Stimulated activated CD8-positive, alpha-beta memory T cell treated with anti-CD3 and anti-CD28 coated beads, Interleukin-4, amount 100 ng/mL, for 1 hour (primary cell): ENCODE measurements around the gene SAMD10.
"Not testable (repeated sequence)": the region's sequence is repeated elsewhere in the genome, so short reads cannot be mapped to it uniquely, and the experiment has no call there.

Source experiments
- DNase-seq, 2 donors: peaks; one replicate each; pipeline ENCODE4 v3.0.0-alpha.2; 2020; ENCODE audit warnings: low read depth in 2 of 2, low spot score in 1 of 2

SAMD10 gene

DNA sequence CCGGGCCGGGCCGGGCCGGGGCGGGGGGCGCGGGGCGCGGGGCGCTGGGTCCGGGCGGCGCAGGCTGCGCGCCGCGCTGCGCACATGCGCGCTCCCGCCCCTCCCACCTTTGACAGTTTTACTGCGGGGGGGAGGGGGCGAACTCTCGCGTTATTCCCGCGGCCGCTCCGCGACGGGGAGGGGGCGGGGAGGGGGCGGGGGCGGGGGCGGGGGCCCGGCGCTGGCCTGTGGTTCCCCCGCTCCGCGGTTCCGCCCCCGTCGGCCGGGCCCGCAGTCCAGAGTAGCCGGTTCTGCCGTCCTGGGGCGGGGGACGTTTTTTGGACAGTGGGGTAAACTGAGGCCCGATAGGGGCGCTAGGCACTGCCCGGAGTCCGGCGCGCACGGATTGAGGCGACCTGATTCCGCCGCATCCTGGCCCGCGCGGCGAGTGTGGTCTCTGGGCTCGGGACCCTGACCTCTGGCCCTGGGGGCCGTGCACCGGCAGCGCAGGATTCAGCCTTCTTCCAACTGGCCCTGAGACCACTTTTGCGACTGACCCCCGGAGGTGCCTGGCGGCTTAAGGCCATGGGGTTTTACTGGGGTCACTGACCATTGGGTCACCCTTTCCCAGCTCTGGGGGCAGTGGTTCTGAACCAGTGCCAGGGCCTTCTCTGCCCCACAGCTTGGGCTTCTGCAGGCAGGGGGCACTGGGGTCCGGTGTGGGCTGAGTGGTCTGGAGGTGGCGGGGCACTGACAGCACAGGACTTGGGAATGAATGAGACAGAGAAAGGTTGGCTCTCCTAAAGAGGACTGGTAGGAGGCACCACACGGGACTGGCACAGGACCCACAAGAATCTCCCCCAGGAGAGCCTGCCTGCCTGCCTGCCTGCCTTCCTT lies 9.4 kb downstream of the SAMD10 start, which contains the start of gene ZNF512B:
TSS of gene ZNF512B (minus strand) at position 93 of the 876 bp plus-strand sequence. CDS start 1,980 bp downstream, outside the sequence.
- peak in 1 of 2 donors; percentile 25 for DNase-seq

GRCh38 chr20:63968928-63969760 lies 10.3 kb downstream of the SAMD10 start:
- no peak for DNase-seq

GRCh38 chr20:63968136-63968927 lies 11.1 kb downstream of the SAMD10 start:
- no peak for DNase-seq

- no peak for DNase-seq
These were observed 11.9 kb downstream of the SAMD10 start for GRCh38 chr20:63967330-63968135.

DNA sequence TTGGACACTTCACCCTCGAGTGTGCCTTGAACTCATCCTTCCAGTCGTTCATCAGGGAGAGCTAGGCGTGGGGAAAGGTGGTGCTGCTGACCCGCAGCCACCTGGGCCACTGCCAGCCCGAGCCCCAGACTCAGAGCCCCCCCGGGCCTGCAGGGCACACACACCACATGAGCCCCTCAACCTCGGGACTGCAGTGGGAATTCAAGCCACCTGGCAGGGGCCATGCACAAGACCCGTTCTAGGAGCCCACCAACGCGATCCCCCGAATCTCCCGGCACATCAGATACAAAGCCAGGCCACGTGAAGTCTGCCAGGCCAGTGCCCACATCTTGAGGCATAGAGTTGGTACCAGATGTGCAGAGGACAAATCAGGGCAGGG lies 12.5 kb downstream of the SAMD10 start:
- DNase-seq = no peak

DNA sequence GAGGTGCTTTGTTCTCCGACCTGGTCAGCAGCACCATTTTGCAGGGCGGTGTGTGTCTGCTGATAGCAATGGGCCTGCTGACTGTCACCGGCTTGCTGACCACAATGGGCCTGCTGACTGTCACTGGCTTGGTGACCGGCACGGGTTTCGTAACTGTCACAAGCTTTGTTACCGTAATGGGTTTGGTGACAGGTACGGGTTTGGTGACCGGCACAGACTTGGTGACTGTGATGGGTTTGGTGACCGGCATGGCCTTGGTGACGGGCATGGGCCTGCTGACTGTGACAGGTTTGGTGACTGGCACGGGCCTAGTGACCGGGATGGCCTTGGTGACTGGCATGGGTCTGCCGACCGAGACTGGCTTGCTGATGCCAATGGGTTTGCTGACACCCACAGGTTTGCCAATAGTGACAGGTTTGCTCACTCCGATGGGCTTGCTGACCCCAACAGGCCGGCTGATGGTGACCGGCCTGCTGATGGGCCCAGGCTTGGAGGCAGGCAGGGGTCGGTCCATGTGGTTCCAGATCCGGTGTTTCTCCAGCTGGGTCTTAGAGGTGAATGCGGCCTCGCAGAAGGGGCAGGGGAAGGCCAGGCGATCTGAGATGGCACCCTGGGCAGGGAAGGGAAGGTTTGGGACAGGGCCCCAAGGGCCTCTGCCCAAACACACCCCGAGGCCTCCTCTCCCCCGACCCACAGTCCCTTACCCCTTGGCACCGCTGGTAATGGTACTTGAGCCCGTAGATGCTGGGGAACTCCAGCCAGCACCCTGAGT lies 13.1 kb downstream of the SAMD10 start:
- DNase-seq = no peak

DNA sequence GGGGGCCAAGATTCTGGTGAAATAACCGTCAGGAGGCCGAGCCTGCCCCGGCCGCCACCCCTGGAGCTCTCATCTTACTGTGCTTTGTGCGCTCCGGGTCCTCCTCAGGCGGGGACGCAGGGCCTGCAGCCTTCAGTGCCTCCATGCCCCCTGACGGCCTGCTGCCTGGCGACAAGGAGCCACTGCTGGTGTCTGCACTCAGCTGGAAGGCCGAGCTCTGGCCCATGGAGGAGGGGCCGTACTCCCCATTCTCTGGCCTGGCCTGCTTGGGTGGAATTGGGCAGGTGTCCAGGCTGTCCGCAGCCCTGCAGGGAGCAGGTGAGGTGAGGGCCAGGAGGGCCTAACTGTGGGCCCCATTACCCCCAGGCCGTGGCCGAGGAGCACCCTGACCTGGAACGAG lies 15.0 kb downstream of the SAMD10 start:
- DNase-seq = no peak

GRCh38 chr20:63963784-63964301 lies 15.6 kb downstream of the SAMD10 start:
- DNase-seq = no peak

GRCh38 chr20:63963348-63963741 lies 16.1 kb downstream of the SAMD10 start:
- DNase-seq = no peak

DNA sequence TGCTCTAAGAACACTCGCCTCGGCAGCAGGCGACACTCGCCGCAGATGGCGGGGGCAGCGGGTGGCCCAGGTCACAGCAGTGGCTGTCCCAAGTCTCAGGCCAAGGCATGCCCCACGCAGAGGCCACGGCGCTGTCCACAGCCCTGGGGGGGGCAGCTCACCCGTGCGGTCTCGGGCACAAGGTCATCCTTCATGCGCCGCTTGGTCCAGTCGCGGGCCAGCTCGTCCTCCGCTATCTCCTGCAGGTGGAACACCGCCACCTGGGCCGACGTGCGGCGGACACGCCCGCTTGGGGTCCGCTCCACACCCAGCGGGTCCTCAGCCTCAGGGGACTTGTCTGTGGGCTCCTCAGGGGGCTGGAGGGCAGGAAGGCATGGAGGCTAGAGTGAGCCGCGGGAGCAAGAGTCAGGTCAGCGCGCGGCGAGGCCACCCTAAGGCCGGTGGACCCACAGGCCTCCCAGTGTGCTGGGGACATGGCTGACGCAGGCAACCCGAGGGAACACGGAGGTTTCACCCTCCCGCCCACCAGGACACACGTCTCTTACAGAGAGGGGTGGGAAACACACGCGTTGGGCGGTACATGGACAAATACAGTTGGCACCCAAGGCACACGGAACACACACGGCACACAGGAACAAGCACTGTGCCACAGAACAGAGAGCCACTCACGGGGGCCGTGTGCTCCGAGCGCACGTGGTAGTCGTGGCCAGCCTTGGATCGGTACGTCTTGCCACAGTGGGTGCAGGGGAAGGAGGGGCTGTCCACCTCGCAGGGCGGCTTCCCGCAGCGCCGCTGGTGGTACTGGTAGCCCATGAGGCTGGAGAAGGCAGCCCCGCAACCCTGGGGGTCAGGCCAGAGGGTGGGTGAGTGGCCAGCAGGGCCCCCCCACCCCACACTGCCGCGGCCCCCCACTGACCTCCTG lies 16.8 kb downstream of the SAMD10 start:
- DNase-seq = no peak

DNA sequence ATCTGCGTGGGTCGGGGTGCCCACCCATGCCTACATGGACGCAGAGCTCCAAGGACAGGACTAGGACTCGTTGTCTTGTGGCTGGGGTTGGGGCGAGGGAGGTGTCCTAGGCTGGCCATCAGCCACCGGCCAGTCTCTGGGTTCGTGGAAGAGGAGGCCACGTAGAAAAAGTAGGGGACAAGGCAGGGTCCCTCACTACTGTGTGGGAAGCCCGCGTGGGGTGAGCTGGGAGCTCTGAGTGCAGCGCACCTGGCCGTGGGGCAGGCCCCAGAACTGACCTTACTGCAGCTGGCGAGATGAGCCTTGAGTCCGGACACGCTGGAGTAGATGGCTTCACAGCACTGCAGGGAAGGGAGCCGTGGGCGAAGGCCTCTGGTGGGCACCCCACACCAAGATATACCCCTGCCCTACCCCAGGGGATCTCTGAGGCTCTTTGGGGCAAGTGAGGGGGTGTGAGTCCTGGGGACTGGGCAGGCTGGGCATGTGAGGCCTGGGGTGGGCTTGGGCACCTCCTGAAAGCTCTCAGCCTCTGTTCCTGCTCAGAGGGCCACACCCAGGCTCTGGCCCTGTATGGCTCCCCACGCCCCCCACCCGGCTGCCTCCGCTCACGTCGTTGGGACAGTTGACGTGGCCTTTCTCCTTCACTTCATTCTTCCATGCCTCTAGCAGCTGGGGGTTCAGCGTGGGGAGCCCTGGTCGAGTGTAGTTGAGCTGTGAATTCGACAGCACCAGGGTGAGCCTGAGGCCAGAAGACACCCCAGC lies 17.6 kb downstream of the SAMD10 start:
- no peak for DNase-seq

DNA sequence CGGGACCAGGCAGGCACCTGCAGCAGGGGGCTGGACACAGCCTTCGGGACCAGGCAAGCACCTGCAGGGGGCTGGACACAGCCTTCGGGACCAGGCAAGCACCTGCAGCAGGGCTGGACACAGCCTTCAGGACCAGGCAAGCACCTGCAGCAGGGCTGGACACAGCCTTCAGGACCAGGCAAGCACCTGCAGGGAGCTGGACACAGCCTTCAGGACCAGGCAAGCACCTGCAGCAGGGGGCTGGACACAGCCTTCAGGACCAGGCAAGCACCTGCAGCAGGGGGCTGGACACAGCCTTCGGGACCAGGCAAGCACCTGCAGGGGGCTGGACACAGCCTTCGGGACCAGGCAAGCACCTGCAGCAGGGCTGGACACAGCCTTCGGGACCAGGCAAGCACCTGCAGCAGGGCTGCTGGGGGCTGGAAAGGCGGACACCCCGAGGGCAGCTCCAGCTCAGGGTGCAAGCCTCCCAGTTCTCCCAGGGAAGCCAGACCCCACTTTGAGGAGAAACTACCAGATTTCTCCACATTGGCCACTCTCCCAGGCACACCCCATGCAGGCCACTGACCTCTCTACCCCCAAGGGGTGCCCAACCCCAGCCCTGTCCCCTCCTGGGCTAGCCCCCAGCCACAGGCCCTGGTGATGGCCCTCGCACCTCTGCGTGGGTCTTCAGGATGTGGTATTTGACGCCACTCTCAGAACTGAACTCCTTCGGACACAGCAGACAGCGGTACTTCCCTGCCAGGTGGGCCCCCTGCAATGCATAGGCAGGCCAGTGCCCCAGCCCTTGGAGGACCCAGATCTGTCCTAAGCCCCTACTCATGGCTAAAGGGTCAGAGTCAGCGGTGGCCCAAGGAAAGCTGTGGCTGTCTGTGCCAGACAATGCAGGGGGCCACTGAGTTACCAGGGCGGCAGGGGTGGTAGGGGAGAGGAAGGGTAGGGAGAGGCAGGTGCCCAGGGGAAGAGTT lies 18.5 kb downstream of the SAMD10 start:
- DNase-seq = not testable (repeated sequence)

DNA sequence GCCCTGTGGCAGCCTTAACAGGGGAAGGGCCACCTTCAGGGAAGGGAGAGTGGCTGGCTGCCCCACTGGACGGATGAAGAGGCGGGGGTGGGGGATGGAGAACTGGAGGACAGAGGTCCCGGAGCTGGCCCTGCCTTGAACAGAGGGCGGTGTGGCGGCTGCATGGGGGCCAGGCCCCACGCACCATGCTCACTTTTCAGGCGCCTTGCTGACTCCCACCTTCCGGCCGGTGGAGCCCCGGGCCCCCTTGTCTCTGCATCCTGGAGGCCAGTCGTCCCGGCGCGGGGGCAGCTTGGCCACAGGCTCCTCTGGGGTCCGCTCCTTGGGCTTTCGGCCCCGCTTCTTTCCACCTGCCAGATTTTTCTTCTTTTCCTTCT lies 19.8 kb downstream of the SAMD10 start:
- no peak for DNase-seq

DNA sequence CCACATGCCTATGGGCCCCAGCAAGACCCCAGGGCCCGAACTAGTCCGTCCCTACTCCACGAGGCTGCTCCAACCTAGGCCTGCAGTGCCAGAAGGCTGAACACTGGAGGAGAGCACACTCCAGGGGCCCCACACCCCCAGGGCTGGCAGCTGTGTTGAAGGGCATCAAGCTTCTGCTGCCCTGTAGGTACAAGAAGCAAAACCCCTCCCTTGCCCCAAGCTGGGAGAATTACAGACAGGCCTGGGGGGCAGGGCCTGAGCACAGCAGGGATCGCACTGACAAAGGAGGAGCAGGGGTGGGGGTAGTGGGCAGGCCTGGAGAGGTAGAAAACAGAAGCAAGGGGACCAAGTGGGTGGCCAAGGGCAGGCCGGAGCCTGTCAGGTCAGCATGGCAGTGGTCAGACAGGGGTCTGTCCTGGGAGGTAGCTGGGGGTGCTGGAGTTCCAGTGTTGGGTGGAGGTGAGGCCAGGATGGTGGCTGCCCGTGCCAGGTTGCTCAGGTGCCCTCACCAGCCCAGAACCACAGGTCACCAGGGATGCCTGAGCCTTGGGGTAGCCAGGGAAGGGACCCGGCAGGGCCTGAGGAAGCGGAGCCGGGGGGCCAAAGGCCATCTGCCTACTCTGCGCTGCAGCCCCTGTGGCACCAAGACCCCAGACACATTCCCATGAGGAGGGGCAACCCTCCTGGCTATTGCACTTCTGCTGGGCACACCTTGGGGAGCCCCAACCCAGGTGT lies 20.3 kb downstream of the SAMD10 start:
- no peak for DNase-seq

GRCh38 chr20:63958471-63958870 lies 21.0 kb downstream of the SAMD10 start:
- DNase-seq = no peak
